GM19463 (cell line): ENCODE results near the gene ARIH1.
"Not testable (repeated sequence)": the region's sequence is repeated elsewhere in the genome, so short reads cannot be mapped to it uniquely, and the experiment has no call there.

Experiments
- ATAC-seq: cut with Tn5 transposase; IDR thresholded peaks from one replicate; pipeline ENCODE4 v1.9.1; 2021; ENCODE audit warnings: mild to moderate bottlenecking, moderate library complexity; ENCODE audit not compliant: unreplicated experiment

ARIH1 gene

GRCh38 chr15:72593838-72594237, 119.7 kb downstream of the ARIH1 start:
- no peak for ATAC-seq

DNA sequence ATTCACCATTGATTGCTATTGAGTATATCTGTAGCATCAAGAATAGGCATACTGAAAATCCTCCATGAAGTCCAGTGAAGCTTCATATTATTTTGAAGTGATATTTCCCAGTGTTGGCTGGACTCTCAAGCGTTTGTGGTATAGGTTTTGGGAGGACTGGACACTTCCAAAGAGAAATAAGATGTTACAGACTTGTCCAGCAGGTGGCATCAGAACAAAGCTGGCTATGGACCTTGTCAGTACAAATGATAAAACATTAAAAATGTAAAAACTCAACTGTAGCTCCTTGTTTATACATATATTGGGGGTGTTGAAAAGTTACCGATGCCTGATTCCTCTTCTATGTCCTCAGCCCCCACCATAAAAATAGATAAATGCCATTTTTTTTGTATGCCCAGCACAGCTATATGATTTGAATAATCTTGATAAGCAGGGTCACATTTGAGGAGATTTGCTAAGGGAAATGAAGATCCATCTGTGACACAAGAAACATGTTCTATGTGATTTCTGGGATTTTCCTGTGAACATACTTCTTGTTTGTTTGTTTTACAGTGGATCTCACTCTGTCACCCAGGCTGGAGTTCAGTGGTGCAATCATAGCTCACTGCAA, 125.8 kb downstream of the ARIH1 start:
- ATAC-seq = no peak

DNA sequence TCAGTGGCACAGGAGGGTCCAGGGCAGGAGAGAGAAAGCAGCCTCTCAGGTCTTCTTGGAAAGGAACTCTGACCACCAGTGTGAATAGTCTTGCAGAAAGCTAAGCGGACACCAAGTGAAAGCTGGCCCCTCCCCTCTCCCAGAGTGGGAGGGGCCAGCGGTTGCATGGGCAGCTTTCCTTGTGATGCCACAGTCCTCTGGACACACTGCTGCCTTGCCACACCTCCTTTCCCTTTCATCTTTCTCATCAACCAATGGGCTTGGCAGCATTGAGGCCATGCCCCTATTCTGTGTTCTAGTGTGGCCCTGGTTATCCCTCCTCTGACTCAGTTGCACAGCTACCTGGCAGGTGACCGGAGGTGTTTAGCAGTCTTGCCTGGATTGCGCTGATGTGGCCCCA, 130.7 kb downstream of the ARIH1 start:
- ATAC-seq = no peak

- not testable (repeated sequence) for ATAC-seq
These were observed 134.0 kb downstream of the ARIH1 start for GRCh38 chr15:72608084-72608483.

DNA sequence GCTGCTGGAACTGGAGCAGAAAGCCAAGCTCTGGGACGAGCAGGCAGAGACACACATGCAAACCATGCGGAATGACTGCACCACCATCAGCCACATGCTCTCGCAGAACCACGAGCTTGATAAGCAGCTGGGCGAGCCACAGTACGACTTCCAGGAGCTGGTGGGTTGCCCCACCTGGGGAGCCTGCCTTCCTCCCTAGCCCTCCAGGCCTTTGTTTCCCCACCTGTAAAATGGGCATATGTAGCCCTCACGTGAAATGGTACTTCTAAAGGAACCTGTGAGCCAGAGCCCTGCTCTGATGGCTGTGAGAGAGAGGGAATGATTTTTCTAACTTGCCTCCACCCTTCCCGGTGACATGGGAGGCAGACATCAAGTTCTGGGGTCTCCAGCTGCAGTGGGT, 135.7 kb downstream of the ARIH1 start:
- no peak for ATAC-seq

DNA sequence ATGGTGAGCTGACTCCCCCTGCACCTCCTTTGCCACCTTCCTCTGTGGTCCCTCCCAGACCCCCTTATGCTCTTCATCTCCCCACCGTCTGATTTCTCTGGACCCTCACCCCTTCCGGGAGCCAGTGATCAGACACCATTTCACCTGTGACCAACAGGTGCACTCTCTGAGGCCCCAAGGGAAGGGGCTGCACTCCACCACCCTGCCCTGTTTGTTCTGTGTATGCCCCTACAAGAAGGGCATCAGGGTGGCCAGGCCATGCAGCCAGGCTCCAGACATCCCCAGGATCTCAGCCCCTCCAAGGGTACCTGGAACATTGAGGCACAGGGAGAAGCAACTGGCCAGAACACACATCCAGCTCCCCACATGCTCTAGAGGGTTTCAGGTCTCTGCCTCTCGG, 138.2 kb downstream of the ARIH1 start:
- ATAC-seq = not testable (repeated sequence)

DNA sequence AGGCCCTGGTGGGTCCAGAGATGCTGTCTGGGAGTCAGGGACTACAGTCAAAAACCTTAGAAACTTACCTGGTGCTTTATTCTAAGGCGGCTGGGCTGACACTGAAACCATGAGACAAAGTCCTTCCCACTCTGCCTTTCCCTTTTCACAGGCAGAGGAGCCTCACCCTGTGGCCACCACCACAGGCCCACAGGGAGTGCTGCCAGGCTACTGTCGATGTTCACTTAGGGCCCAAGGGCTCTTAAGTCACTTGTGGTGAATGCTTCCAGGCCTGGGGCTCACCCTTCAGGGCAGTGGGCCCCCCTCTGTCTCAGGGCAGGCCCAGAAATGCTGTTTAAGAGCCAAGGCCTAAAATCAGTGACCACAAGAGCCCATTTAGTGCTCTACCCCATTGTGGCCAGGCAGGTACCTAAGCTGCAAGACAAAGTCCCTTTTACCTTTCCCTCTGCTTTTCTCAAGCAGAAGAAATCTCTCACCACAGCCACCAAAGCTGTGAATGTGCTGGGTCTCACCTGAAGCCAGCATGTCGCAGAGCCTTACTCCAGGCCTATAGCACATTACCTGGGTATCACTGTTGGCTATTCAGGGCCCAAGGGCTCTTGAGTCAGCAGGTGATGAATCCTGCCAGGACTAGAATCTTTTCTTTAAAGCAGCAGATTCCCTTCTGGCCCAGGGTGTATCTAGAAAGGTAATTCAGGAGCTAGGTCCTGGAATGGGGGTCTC, 140.8 kb downstream of the ARIH1 start:
- ATAC-seq = no peak

DNA sequence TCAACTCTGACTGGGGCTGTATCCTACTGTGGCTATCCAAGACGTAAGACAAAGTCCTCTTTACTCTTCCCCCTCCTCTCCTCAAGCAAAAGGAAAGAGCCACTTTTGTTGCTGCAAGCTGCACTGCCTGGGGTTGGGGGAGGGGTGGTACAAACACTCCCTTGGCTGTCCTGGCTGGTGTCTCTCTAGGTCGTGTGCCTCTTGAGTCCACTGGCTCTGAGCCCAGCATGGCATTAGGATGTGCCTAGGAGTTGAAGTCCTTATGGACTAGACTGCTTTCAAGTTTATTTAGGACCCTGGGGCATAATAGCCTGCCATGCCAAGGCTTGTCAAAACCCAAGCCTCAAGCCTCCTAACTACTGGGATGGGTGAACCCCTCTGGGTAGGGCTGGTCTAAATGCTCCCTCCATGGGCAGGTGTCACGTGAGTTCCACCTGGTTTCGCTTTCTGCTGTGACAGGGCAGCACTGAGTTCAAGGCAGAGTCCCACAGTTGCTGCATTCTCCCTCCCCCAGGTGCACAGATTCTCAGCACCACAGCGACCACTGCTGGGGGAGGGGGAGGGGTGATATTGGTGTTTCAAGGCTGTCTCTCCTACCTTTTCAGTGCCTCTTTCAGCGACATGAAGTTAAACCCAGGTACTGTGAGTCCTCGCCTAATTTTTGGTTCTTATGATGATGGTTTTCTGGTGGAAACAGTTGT, 141.6 kb downstream of the ARIH1 start:
- ATAC-seq = not testable (repeated sequence)

DNA sequence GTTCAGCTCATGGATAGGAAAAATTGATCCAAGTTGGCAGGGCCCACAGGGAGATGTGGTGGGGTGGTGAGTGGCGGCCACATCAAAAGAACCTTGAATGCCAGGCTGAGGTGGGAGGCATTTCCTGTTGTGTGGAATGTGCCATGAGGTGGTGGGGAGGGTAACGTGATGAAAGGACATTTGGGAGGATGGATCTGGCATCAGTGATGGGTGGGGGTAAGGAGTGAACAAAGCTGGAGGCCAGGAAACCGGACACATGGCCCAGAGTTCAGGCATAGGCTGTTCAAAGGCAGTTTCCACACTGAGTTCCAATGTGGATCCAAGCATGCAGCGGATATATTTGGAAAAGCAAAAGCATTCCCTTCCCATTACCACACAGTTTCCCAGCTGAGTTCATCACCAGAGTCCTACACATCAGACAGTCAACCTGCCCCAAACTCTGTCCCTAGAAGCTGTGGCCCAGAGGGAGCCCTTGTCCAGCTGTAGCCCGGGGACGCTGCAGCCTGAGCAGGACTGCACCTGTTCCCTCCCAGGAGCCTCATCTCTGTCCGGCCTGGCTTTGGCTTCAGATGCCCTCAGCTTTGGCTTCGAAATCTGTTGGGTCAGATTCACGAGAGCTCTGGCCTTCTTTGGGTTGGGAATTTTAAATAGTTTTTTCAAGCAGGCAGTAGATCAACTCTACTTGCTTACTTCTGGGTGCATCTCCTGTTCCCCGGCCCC, 142.5 kb downstream of the ARIH1 start:
- no peak for ATAC-seq

GRCh38 chr15:72623854-72624253, 149.7 kb downstream of the ARIH1 start:
- not testable (repeated sequence) for ATAC-seq

DNA sequence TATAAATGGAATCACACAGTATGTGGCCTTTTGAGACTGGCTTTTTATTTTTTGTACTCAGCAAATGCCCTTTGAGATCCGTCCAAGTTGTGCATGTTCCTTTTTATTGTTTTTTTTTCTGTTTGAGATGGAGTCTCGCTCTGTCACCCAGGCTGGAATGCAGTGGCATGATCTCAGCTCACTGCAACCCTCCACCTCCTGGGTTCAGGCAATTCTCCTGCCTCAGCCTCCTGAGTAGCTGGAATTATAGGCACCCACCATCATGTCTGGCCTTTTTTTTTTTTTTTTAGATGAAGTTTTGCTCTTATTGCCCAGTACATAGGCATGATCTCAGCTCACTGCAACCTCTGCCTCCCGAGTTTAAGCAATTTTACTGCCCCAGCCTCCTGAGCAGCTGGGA, 152.0 kb downstream of the ARIH1 start:
- not testable (repeated sequence) for ATAC-seq

- ATAC-seq = not testable (repeated sequence)
These were observed 154.3 kb downstream of the ARIH1 start for GRCh38 chr15:72628249-72629067.

- not testable (repeated sequence) for ATAC-seq
These were observed 155.0 kb downstream of the ARIH1 start for GRCh38 chr15:72629068-72629570.

GRCh38 chr15:72636519-72637282, 162.6 kb downstream of the ARIH1 start:
- ATAC-seq = peak; percentile 73

DNA sequence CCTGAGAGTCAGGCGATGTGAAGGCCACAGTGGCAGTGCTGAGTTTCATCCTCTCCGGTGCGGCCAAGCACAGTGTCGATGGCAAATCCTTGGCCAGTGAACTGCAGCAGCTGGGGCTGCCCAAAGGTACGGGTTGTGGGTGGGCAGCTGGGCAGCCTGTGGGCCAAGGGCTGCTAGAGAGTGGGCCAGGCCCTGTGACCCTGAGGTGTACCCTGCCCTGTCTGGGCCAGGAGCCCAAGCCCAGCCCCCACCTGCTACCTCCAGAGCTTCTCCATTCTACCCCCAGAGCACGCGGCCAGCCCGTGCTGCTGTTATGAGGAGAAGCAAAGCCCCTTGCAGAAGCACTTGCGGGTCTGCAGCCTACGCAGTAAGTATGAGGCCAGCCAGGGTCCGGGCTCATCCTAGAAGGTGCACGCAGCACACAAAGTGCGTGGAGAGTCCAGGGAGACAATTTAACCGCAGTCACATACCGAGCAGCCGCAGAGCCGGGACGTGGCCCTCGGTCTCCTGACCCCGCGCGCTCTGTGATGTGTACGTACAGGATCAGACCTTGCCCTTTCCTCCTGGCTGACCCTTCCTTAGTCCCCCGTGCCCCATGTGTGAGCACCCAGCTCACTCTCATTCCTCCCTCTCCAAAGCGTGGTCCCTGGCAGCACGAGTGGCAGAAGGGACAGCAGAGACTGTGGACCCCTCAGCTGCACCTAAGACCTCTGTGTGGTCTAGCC, 165.8 kb downstream of the ARIH1 start:
- not testable (repeated sequence) for ATAC-seq

DNA sequence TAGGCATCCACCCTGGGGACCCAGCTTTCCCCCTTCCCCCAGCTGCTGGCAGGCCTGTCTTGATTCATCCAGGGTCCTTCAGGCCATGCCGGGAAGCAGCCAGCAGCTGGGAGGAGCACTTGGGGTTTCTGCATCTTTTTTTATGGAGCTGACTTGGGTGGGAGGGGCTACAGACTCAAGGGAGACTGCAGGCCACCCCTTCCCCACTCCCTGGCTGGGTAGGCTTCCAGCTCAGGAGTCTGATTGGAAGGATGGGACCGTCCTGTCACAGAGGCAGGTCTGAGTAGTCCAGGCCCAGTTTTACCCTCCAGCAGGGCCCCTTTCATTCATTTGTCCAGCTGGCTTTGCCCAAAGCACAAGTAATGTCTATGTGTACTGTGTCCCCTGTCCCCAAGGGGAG, 168.1 kb downstream of the ARIH1 start:
- not testable (repeated sequence) for ATAC-seq

- ATAC-seq = not testable (repeated sequence)
These were observed 174.6 kb downstream of the ARIH1 start for GRCh38 chr15:72648631-72649253.
